H1 (cell line): ENCODE results near the gene PPIL6. TPM values are rescaled to one million over a fixed set of nuclear protein-coding genes. Genes with fewer than 3 reads are reported as not detected.
A peak's percentile ranks its signal among the peaks of the same experiment; 100 is the strongest.

Source experiments
- CTCF ChIA-PET: fragments of 300-600 bp; sonication (Branson Sonifier 250); formaldehyde crosslinking; loops from one replicate; lab custom pipeline; 2021; ENCODE audit not compliant: partially characterized antibody; lab: Charles Lee
- POLR2A ChIA-PET: fragments of 300-600 bp; sonication (Branson Sonifier 250); formaldehyde crosslinking; loops from one replicate; lab custom pipeline; 2021; ENCODE audit warnings: inconsistent platforms; ENCODE audit not compliant: partially characterized antibody; lab: Charles Lee
- DNase-seq, 2 experiments: peaks; one replicate each; pipeline versions ENCODE4 v3.0.0 to v3.0.0-alpha.2; 2010 to 2022; ENCODE audit warnings: low spot score in 2 of 2, low read depth in 1 of 2, mixed read lengths in 1 of 2
- FAIRE-seq: peaks from 2 replicates; lab custom pipeline; 2011; peaks lifted over from hg19 to GRCh38; lab: Jason Lieb, UNC
- H2AFZ ChIP-seq: 2 replicates; pipeline ENCODE4 v1.8.1; 2012; ENCODE audit warnings: low read length, inconsistent platforms
- H2AK5ac ChIP-seq: 2 replicates; pipeline ENCODE4 v1.6.1; 2013; ENCODE audit warnings: low read depth, low read length
- H2BK120ac ChIP-seq: replicated peaks from 2 replicates; pipeline ENCODE3; 2013; ENCODE audit warnings: low read depth, low read length, inconsistent platforms
- H2BK12ac ChIP-seq: 2 replicates; pipeline ENCODE4 v1.6.1; 2013; ENCODE audit warnings: low read depth, low read length
- H2BK15ac ChIP-seq: 2 replicates; pipeline ENCODE4 v1.6.1; 2013; ENCODE audit warnings: low read length
- H2BK20ac ChIP-seq: 2 replicates; pipeline ENCODE4 v1.6.1; 2013; ENCODE audit warnings: low read length
- H2BK5ac ChIP-seq: 2 replicates; pipeline ENCODE4 v1.6.1; 2013; ENCODE audit warnings: low read depth, low read length
- H3K14ac ChIP-seq: 2 replicates; pipeline ENCODE4 v1.6.1; 2013; ENCODE audit warnings: inconsistent platforms; ENCODE audit not compliant: insufficient read length
- H3K18ac ChIP-seq: 2 replicates; pipeline ENCODE4 v1.6.1; 2013; ENCODE audit warnings: low read length; ENCODE audit errors: extremely low read depth
- H3K23ac ChIP-seq: 2 replicates; pipeline ENCODE4 v1.6.1; 2013; ENCODE audit warnings: inconsistent platforms; ENCODE audit not compliant: insufficient read length
- H3K23me2 ChIP-seq: 2 replicates; pipeline ENCODE4 v1.6.1; 2013; ENCODE audit warnings: low read depth, low read length
- H3K27ac ChIP-seq: 2 replicates; pipeline ENCODE4 v1.6.1; 2011; ENCODE audit warnings: low read depth, low read length, inconsistent platforms
- H3K27me3 ChIP-seq, 4 experiments: replicated peaks in 1 of 4; 1 replicate in 1 of 4; 2 replicates in 3 of 4; pipeline versions ENCODE4 v1.6.1 to v1.8.1; 2011 to 2013; ENCODE audit warnings: low read length in 3 of 4, mild to moderate bottlenecking in 3 of 4, inconsistent platforms in 2 of 4, mixed read lengths in 2 of 4, moderate library complexity in 1 of 4; ENCODE audit not compliant: control insufficient read depth in 3 of 4, insufficient read depth in 3 of 4; ENCODE audit errors: extremely low read depth in 1 of 4
- H3K36me3 ChIP-seq, 4 experiments: 2 replicates each; pipeline versions ENCODE4 v1.6.1 to v1.8.1; 2011 to 2013; ENCODE audit warnings: mild to moderate bottlenecking in 4 of 4, low read length in 3 of 4, moderate library complexity in 2 of 4, control low read depth in 1 of 4, inconsistent platforms in 1 of 4; ENCODE audit not compliant: insufficient read depth in 4 of 4, control insufficient read depth in 2 of 4
- H3K4ac ChIP-seq: replicated peaks from 2 replicates; pipeline ENCODE3; 2013; ENCODE audit warnings: low read length, low read depth, mixed read lengths, inconsistent platforms; ENCODE audit not compliant: insufficient read length
- H3K4me1 ChIP-seq, 4 experiments: replicated peaks in 1 of 4; 1 replicate in 1 of 4; 2 replicates in 3 of 4; pipeline versions ENCODE4 v1.6.1 to v1.8.1; 2011 to 2013; ENCODE audit warnings: low read length in 3 of 4, inconsistent platforms in 2 of 4, mixed read lengths in 1 of 4; ENCODE audit not compliant: insufficient read depth in 4 of 4, control insufficient read depth in 3 of 4
- H3K4me2 ChIP-seq, 2 experiments: 2 replicates each; pipeline versions ENCODE4 v1.6.1 to v1.8.1; 2011 to 2013; ENCODE audit warnings: low read depth in 2 of 2, low read length in 2 of 2, control low read depth in 1 of 2, inconsistent platforms in 1 of 2, mild to moderate bottlenecking in 1 of 2; ENCODE audit not compliant: insufficient read depth in 1 of 2
- H3K4me3 ChIP-seq, 4 experiments: fragments of 200-600, 300-600 bp in 1 of 4; sonication (generic), shearing (Covaris generic), sonication (Bioruptor Twin) in 1 of 4; 2 replicates each; pipeline versions ENCODE4 v1.5.1 to v1.8.1; 2011 to 2016; ENCODE audit warnings: low read length in 4 of 4, low read depth in 3 of 4, control low read depth in 2 of 4, inconsistent platforms in 2 of 4, mild to moderate bottlenecking in 2 of 4, mixed read lengths in 1 of 4, moderate library complexity in 1 of 4; ENCODE audit not compliant: insufficient read depth in 2 of 4; ENCODE audit errors: extremely low read depth in 1 of 4
- H3K56ac ChIP-seq: replicated peaks from 2 replicates; pipeline ENCODE3; 2013; ENCODE audit warnings: low read depth, mild to moderate bottlenecking, mixed read lengths, low read length, inconsistent platforms; ENCODE audit not compliant: insufficient read length
- H3K79me1 ChIP-seq: 2 replicates; pipeline ENCODE4 v1.6.1; 2013; ENCODE audit warnings: low read depth, low read length, control low read depth
- H3K79me2 ChIP-seq, 2 experiments: 2 replicates each; pipeline versions ENCODE4 v1.6.1 to v1.8.1; 2012 to 2013; ENCODE audit warnings: low read length in 2 of 2, mild to moderate bottlenecking in 2 of 2, inconsistent platforms in 1 of 2; ENCODE audit not compliant: insufficient read depth in 2 of 2, control insufficient read depth in 1 of 2
- H3K9ac ChIP-seq, 4 experiments: replicated peaks in 1 of 4; 1 replicate in 1 of 4; 2 replicates in 3 of 4; pipeline versions ENCODE4 v1.6.1 to v1.8.1; 2011 to 2013; ENCODE audit warnings: low read depth in 3 of 4, low read length in 3 of 4, control low read depth in 2 of 4, mild to moderate bottlenecking in 2 of 4, moderate library complexity in 2 of 4, inconsistent platforms in 1 of 4; ENCODE audit errors: extremely low read depth in 1 of 4
- H3K9me3 ChIP-seq, 2 experiments: 2 replicates each; pipeline versions ENCODE4 v1.6.1 to v1.8.1; 2012 to 2013; ENCODE audit warnings: mild to moderate bottlenecking in 2 of 2, moderate library complexity in 2 of 2, control low read depth in 1 of 2, inconsistent platforms in 1 of 2, low read depth in 1 of 2, low read length in 1 of 2, mixed read lengths in 1 of 2; ENCODE audit not compliant: insufficient read depth in 2 of 2
- H4K20me1 ChIP-seq, 2 experiments: replicated peaks in 1 of 2; 2 replicates each; pipeline versions ENCODE3 to v1.8.1; 2011 to 2013; ENCODE audit warnings: inconsistent platforms in 2 of 2, low read length in 2 of 2, mild to moderate bottlenecking in 1 of 2; ENCODE audit not compliant: insufficient read depth in 2 of 2, control insufficient read depth in 1 of 2
- H4K5ac ChIP-seq: 2 replicates; pipeline ENCODE4 v1.6.1; 2013; ENCODE audit warnings: low read length, low read depth, mixed read lengths, inconsistent platforms; ENCODE audit not compliant: insufficient read length
- H4K8ac ChIP-seq: 2 replicates; pipeline ENCODE4 v1.8.0; 2013; ENCODE audit warnings: mild to moderate bottlenecking, moderate library complexity, low read length, inconsistent platforms; ENCODE audit not compliant: insufficient read depth; ENCODE audit errors: extremely low read depth
- H4K91ac ChIP-seq: replicated peaks from 2 replicates; pipeline ENCODE3; 2013; ENCODE audit warnings: low read length, mixed read lengths, inconsistent platforms; ENCODE audit not compliant: insufficient read length
- CEBPB ChIP-seq: IDR thresholded peaks from 2 replicates; pipeline ENCODE4 v1.6.1; 2012; ENCODE audit warnings: low read depth, low read length
- CREB1 ChIP-seq: IDR thresholded peaks from 2 replicates; pipeline ENCODE4 v1.6.1; 2012; ENCODE audit warnings: inconsistent platforms
- EGR1 ChIP-seq: IDR thresholded peaks from 2 replicates; pipeline ENCODE4 v1.6.1; 2011; ENCODE audit warnings: low read depth, low read length, borderline replicate concordance
- FOSL1 ChIP-seq: IDR thresholded peaks from 2 replicates; pipeline ENCODE4 v1.6.1; 2011; ENCODE audit warnings: mild to moderate bottlenecking, low read depth, low read length, moderate library complexity; ENCODE audit not compliant: insufficient read depth
- JUN ChIP-seq: IDR thresholded peaks from 2 replicates; pipeline ENCODE4 v1.6.1; 2011; ENCODE audit warnings: low read depth, mild to moderate bottlenecking, improper control_type of control experiment, low read length
- JUND ChIP-seq: IDR thresholded peaks from 2 replicates; pipeline ENCODE4 v1.6.1; 2011; ENCODE audit warnings: mild to moderate bottlenecking, improper control_type of control experiment, low read length
- MAX ChIP-seq: IDR thresholded peaks from 2 replicates; pipeline ENCODE4 v1.6.1; 2012; ENCODE audit warnings: inconsistent platforms
- POU5F1 ChIP-seq: IDR thresholded peaks from 2 replicates; pipeline ENCODE4 v1.6.1; 2011; ENCODE audit warnings: low read depth, mild to moderate bottlenecking, low read length, moderate library complexity
- SIRT6 ChIP-seq: IDR thresholded peaks from one replicate; pipeline ENCODE4 v1.7.1; 2012; ENCODE audit warnings: low read length, inconsistent platforms
- TAF7 ChIP-seq: optimal IDR thresholded peaks from 2 replicates; pipeline ENCODE3; 2011; ENCODE audit warnings: low read depth, mild to moderate bottlenecking, inconsistent platforms, low read length, moderate library complexity, borderline replicate concordance
- TBP ChIP-seq: IDR thresholded peaks from 2 replicates; pipeline ENCODE4 v1.6.1; 2011; ENCODE audit warnings: low read depth, low read length, improper control_type of control experiment
- TCF12 ChIP-seq: IDR thresholded peaks from 2 replicates; pipeline ENCODE4 v1.6.1; 2011; ENCODE audit warnings: low read depth, mild to moderate bottlenecking, low read length
- WGBS, 2 experiments: shearing (Covaris generic) in 1 of 2; methylation state at CpG; one replicate each; pipeline versions ENCODE4 v1.1.6 to v1.1.7; 2013 to 2015; ENCODE audit warnings: low lambda C conversion rate in 2 of 2, mixed read lengths in 2 of 2, inconsistent platforms in 1 of 2, low coverage in 1 of 2, missing lambda C conversion rate in 1 of 2; ENCODE audit not compliant: insufficient replicate concordance in 2 of 2, insufficient coverage in 1 of 2, insufficient read length in 1 of 2; ENCODE audit errors: extremely low coverage in 1 of 2, missing lambda C conversion rate in 1 of 2; 5-methylcytosine and 5-hydroxymethylcytosine counted together
- polyA plus RNA-seq, 7 experiments: library from polyadenylated mRNA; depleted of rRNA in 3 of 7; stranded (reverse) in 5 of 7; unstranded in 2 of 7; fragments of >200 nt in 5 of 7; fragments of 200-250 nt in 2 of 7; gene quantifications; 1 replicate in 5 of 7; 2 replicates in 1 of 7; 4 replicates in 1 of 7; pipeline versions ENCODE4 v1.2.1 to v1.2.3, GENCODE V29; 2011 to 2013; ENCODE audit warnings: missing spikeins in 2 of 7, mixed read lengths in 2 of 7
- total RNA-seq: library from RNA; stranded (reverse); fragmentation: NEBNext Ultra II Directional; extraction: Animal tissue kit (Norgen Biotek cat#: 25700); gene quantifications from 2 replicates; pipeline ENCODE4 v1.2.1, GENCODE V29; 2021

The PPIL6 gene
- total and polyA plus RNA-seq, 2 of the 8 experiments (the other 6 are each of a cell fraction or from before 2014, with no cell fraction given) = 0.42 to 1.3 TPM

- Histone ChIP-seq H4K20me1 (peaks cover 2 to 7% of the 10 kb centered on the region in 2 experiments), H3K18ac (peak overlapping the region; percentile 100), H3K27me3 (no peaks in the 10 kb centered on the region), H2BK12ac (peak overlapping the region; percentile 100), H3K4ac (no peak overlapping the region), H3K56ac (peak overlapping the region; percentile 99), H3K4me3 (peak overlapping the region; percentile 67 to 94 (median 80)), H2BK20ac (peak overlapping the region; percentile 100; the same call in 1 of the 2 replicates), H2BK120ac (peak overlapping the region; percentile 99), H2BK5ac (peak overlapping the region; percentile 100), H3K4me2 (peak overlapping the region; percentile 79 to 97), H4K5ac (peak overlapping the region; percentile 100), H4K8ac (peak overlapping the region; percentile 100; the same call in 1 of the 2 replicates), H3K36me3 (peaks cover 0 to 8% (median under 1%) of the 10 kb centered on the region in 4 experiments; a peak in 3 of 8 replicates), H3K9ac (peak overlapping the region; percentile 97 to 100 (median 100)), H3K27ac (peak overlapping the region; percentile 100), H4K91ac (peak overlapping the region; percentile 100), H3K23me2 (peaks cover 2% of the 10 kb centered on the region; the same call in 1 of the 2 replicates), H3K9me3 (no peaks in the 10 kb centered on the region), H2AFZ (peak overlapping the region; percentile 99), H3K14ac (no peak overlapping the region), H3K79me2 (peaks cover 20 to 40% of the 10 kb centered on the region in 2 experiments), H2AK5ac (no peak overlapping the region), H3K79me1 (no peaks in the 10 kb centered on the region), H3K4me1 (peaks cover 0 to 5% (median 0%) of the 10 kb centered on the region in 4 experiments; a peak in 2 of 7 replicates), H3K23ac (no peak overlapping the region), H2BK15ac (peak overlapping the region; percentile 99; the same call in 1 of the 2 replicates)
- FAIRE-seq = no peak
- CTCF ChIA-PET = interaction anchor here (0.6 to 5.8 kb wide), 34 partner anchors 8 to 1520 kb away, joined by 3 to 62 read pairs (median 5); partner anchors contain the start of gene PPIL6
- peak; percentile 59 to 96 for DNase-seq
- POLR2A ChIA-PET = interaction anchor here (0.6 to 3.2 kb wide), 18 partner anchors 8 to 288 kb away, joined by 3 to 20 read pairs (median 4); partner anchors contain the start of genes CEP57L1, PPIL6, SESN1 and SMPD2
- 1% methylated on average over 38 of the region's 42 CpGs; no CpG with 5 or more reads in 1 of the 2 experiments for WGBS, 2 experiments
- TF ChIP-seq CREB1 (no peak), CEBPB (no peak), FOSL1 (no peak), JUN (no peak), TAF7 (no peak), POU5F1 (no peak), JUND (peak; percentile 98), EGR1 (peak; percentile 72), SIRT6 (no peak), TBP (no peak; the same call in 1 of the 2 replicates), TCF12 (no peak), MAX (peak; percentile 91)
Observed at GRCh38 chr6:109382576-109383437, 57.6 kb downstream of the PPIL6 start.
